ENCODE measurements around the gene ADGRL4. TPM values are rescaled to one million over a fixed set of nuclear protein-coding genes. Genes with fewer than 3 reads are reported as not detected.

The ADGRL4 gene
- total RNA-seq, 1 experiment from 2014 or later: 0.63 TPM

DNA sequence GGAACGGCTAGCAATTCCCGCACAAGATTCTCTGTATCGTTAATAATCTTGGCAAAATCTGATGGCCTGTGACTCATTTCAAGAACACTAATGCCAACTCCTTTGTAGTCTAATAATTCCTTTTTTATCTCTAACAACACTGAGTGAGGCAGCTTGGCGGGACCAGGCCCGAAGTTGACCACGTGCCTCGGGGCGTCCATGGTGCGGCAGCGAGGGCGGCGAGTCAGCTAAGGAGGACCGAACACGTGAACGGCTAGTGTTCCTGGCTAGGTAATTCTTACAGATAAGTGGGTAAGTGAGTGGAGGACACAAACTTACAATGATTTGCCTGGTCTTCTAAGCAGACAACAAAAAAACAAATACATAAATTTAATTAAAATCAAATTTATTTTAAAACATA, 49.3 kb upstream of the ADGRL4 start:
- no peak overlapping the region for H3K9ac ChIP-seq (ENCODE audit: extremely low read depth, insufficient read length, low read length)
- H2AK5ac ChIP-seq (ENCODE audit: insufficient read length, low read length): no peak overlapping the region
- no peak overlapping the region for H4K8ac ChIP-seq (replicated peaks; ENCODE audit: insufficient read length, low read depth, low read length)
- Mint-ChIP-seq H3K36me3 (ENCODE audit: insufficient read depth in 1 of 3, low read depth in 3 of 3) (no peaks in the 10 kb centered on the region; a peak in 1 of 7 replicates), H3K4me1 (peaks cover 7 to 9% of the 10 kb centered on the region in 2 experiments; a peak in 2 of 4 replicates), H3K9me3 (peaks cover under 1 to 3% of the 10 kb centered on the region in 2 experiments; a peak in 2 of 5 replicates), H3K27ac (no peak overlapping the region), H3K4me3 (no peak overlapping the region), H3K27me3 (ENCODE audit: low read depth) (no peaks in the 10 kb centered on the region)
- no peak overlapping the region for H3K23ac ChIP-seq (ENCODE audit: insufficient read length, low read depth, low read length)
- no peak overlapping the region for H4K91ac ChIP-seq (ENCODE audit: insufficient read length, low read depth, low read length)
- no peak overlapping the region for H3K4me2 ChIP-seq (ENCODE audit: insufficient read depth, insufficient read length, low read length)
- H3K4ac ChIP-seq (ENCODE audit: low read depth, low read length): no peak overlapping the region
- H3K56ac ChIP-seq (ENCODE audit: insufficient read length, low read depth, low read length): no peak overlapping the region
- no peaks in the 10 kb centered on the region for H3K79me1 ChIP-seq (ENCODE audit: insufficient read depth, low read depth, low read length, poor library complexity, severe bottlenecking)
- no peaks in the 10 kb centered on the region for H3K9me3 ChIP-seq (ENCODE audit: control insufficient read depth, low read depth, low read length)
- WGBS (ENCODE audit: extremely low coverage, insufficient read length, low lambda C conversion rate): no CpG with 5 or more reads among the region's 15 CpGs
- no peak overlapping the region for H2BK20ac ChIP-seq (ENCODE audit: low read depth, low read length, poor library complexity, severe bottlenecking)
- no peak overlapping the region for H4K5ac ChIP-seq (ENCODE audit: insufficient read length, low read depth, low read length)
- TF ChIP-seq CTCF (conservative IDR thresholded peaks at IDR 0.05): no peak
- no peak overlapping the region for H3T11ph ChIP-seq (ENCODE audit: low read length)
- H3K23me2 ChIP-seq (ENCODE audit: insufficient read length, low read depth, low read length, poor library complexity, severe bottlenecking): no peaks in the 10 kb centered on the region
- no peak overlapping the region for H2AFZ ChIP-seq (ENCODE audit: low read length)
- no peak overlapping the region for H2BK15ac ChIP-seq (ENCODE audit: low read depth, low read length)
- H4K20me1 ChIP-seq (ENCODE audit: control insufficient read depth, insufficient read depth, insufficient read length): no peaks in the 10 kb centered on the region
- no peaks in the 10 kb centered on the region for H3K79me2 ChIP-seq (ENCODE audit: insufficient read depth, low read length)
- no peak overlapping the region for H3K14ac ChIP-seq (ENCODE audit: insufficient read depth, low read length)
- H3K18ac ChIP-seq (ENCODE audit: insufficient read length, low read depth, low read length): no peak overlapping the region
- no peak overlapping the region for H2BK12ac ChIP-seq (ENCODE audit: insufficient read length, low read depth, low read length)
- H2BK5ac ChIP-seq (ENCODE audit: insufficient read length, low read length): no peak overlapping the region
- no peak for DNase-seq
- H2BK120ac ChIP-seq (ENCODE audit: low read depth, low read length, poor library complexity, severe bottlenecking): no peak overlapping the region
- H3K27ac ChIP-seq (ENCODE audit: insufficient read length, low read depth, low read length): no peak overlapping the region
- no peaks in the 10 kb centered on the region for H3K27me3 ChIP-seq (ENCODE audit: insufficient read depth, low read length)
- H3K4me1 ChIP-seq (ENCODE audit: insufficient read depth, low read length): no peaks in the 10 kb centered on the region; the same call in 1 of the 2 replicates
